HepG2 (cell line): ENCODE data around the gene PTAFR.

Experiments
- ATF3 ChIP-seq: sonication (generic); formaldehyde crosslinking; IDR thresholded peaks from 2 replicates; pipeline ENCODE4 v1.4.0; 2020; ENCODE audit warnings: missing genetic modification reagents
- REST ChIP-seq, 2 experiments: IDR thresholded peaks; 2 replicates each; pipeline ENCODE4 v1.6.1; 2011 to 2012; ENCODE audit warnings: low read length in 2 of 2, borderline replicate concordance in 1 of 2, low read depth in 1 of 2, mild to moderate bottlenecking in 1 of 2, moderate library complexity in 1 of 2

- TF ChIP-seq ATF3, result no peak
- no peak for TF ChIP-seq REST (IDR thresholded peaks at IDR 0.05; ENCODE audit: borderline replicate concordance in 1 of 2, low read depth in 1 of 2, low read length in 2 of 2)
These were observed 71.5 kb downstream of the PTAFR start for GRCh38 chr1:28104866-28105467.
